Liver (tissue), 9 donors: Measurements from ENCODE around the gene IQUB. TPM values are rescaled to one million over a fixed set of nuclear protein-coding genes. Genes with fewer than 3 reads are reported as not detected.

Experiments
- DNase-seq: peaks from one replicate; pipeline ENCODE4 v3.0.0-alpha.2; 2017; ENCODE audit warnings: low spot score
- H3K27ac ChIP-seq, 2 donors: one replicate each; pipeline ENCODE4 v1.7.0; 2013; ENCODE audit warnings: inconsistent platforms in 2 of 2, low read length in 2 of 2, control low read depth in 1 of 2, low read depth in 1 of 2, mild to moderate bottlenecking in 1 of 2
- H3K27me3 ChIP-seq, 4 donors: one replicate each; pipeline versions ENCODE4 v1.6.1 to v1.7.0; 2013; ENCODE audit warnings: low read length in 3 of 4, inconsistent platforms in 1 of 4, mild to moderate bottlenecking in 1 of 4, moderate library complexity in 1 of 4; ENCODE audit not compliant: control insufficient read depth in 4 of 4, insufficient read depth in 4 of 4
- H3K36me3 ChIP-seq, 4 donors: one replicate each; pipeline versions ENCODE4 v1.6.1 to v1.7.0; 2013; ENCODE audit warnings: low read length in 3 of 4, mild to moderate bottlenecking in 3 of 4, low read depth in 1 of 4, moderate library complexity in 1 of 4; ENCODE audit not compliant: control insufficient read depth in 4 of 4, insufficient read depth in 3 of 4
- H3K4me1 ChIP-seq, 4 donors: one replicate each; pipeline versions ENCODE4 v1.6.1 to v1.7.0; 2013; ENCODE audit warnings: low read length in 3 of 4, mild to moderate bottlenecking in 3 of 4, moderate library complexity in 1 of 4; ENCODE audit not compliant: control insufficient read depth in 4 of 4, insufficient read depth in 4 of 4
- H3K4me3 ChIP-seq, 3 donors: one replicate each; pipeline versions ENCODE4 v1.6.1 to v1.7.0; 2013; ENCODE audit warnings: low read length in 3 of 3, control low read depth in 1 of 3, low read depth in 1 of 3, mild to moderate bottlenecking in 1 of 3
- H3K9ac ChIP-seq, 2 donors: one replicate each; pipeline ENCODE4 v1.7.0; 2013; ENCODE audit warnings: low read length in 2 of 2, mild to moderate bottlenecking in 2 of 2, moderate library complexity in 2 of 2, control low read depth in 1 of 2, low read depth in 1 of 2
- H3K9me3 ChIP-seq, 4 donors: one replicate each; pipeline versions ENCODE4 v1.6.1 to v1.7.0; 2013; ENCODE audit warnings: low read length in 3 of 4; ENCODE audit not compliant: control insufficient read depth in 4 of 4
- EGR1 ChIP-seq, 2 donors: IDR thresholded peaks; 2 replicates each; pipeline ENCODE4 v1.6.1; 2016 to 2018; ENCODE audit warnings: antibody characterized with exemption in 2 of 2, low read depth in 2 of 2
- FOXA1 ChIP-seq: IDR thresholded peaks from 2 replicates; pipeline ENCODE4 v1.6.1; 2016; ENCODE audit warnings: antibody characterized with exemption
- GABPA ChIP-seq, 2 donors: IDR thresholded peaks in 1 of 2; conservative IDR thresholded peaks in 1 of 2; 2 replicates each; pipeline ENCODE4 v1.6.1; 2016; ENCODE audit warnings: antibody characterized with exemption in 2 of 2, mild to moderate bottlenecking in 1 of 2, moderate library complexity in 1 of 2
- HNF4A ChIP-seq, 2 donors: conservative IDR thresholded peaks; 2 replicates each; pipeline ENCODE4 v1.6.1; 2016; ENCODE audit warnings: antibody characterized with exemption in 2 of 2, mild to moderate bottlenecking in 2 of 2
- JUND ChIP-seq, 2 donors: IDR thresholded peaks; 2 replicates each; pipeline ENCODE4 v1.6.1; 2016; ENCODE audit warnings: antibody characterized with exemption in 2 of 2
- NR2F2 ChIP-seq: IDR thresholded peaks from 2 replicates; pipeline ENCODE4 v1.6.1; 2016; ENCODE audit warnings: antibody characterized with exemption
- RAD21 ChIP-seq, 2 donors: IDR thresholded peaks; 2 replicates each; pipeline ENCODE4 v1.6.1; 2016; ENCODE audit warnings: antibody characterized with exemption in 2 of 2, mild to moderate bottlenecking in 2 of 2
- SP1 ChIP-seq: IDR thresholded peaks from 2 replicates; pipeline ENCODE4 v1.6.1; 2018; ENCODE audit warnings: antibody characterized with exemption, mild to moderate bottlenecking
- TAF1 ChIP-seq: conservative IDR thresholded peaks from 2 replicates; pipeline ENCODE4 v1.6.1; 2016; ENCODE audit warnings: antibody characterized with exemption, mild to moderate bottlenecking
- YY1 ChIP-seq: IDR thresholded peaks from 2 replicates; pipeline ENCODE4 v1.6.1; 2016; ENCODE audit warnings: antibody characterized with exemption, mild to moderate bottlenecking
- WGBS: extraction: QIAGEN DNeasy Blood & Tissue Kit; methylation state at CpG from one replicate; pipeline ENCODE4 v1.1.7; 2013; 5-methylcytosine and 5-hydroxymethylcytosine counted together
- polyA plus RNA-seq, 2 donors: library from polyadenylated mRNA; stranded (reverse) in 1 of 2; unstranded in 1 of 2; fragments of 200-250 nt in 1 of 2; fragments of >200 nt in 1 of 2; fragmentation: Nextera tagmentation in 1 of 2; extraction: Ambion mirVana in 1 of 2; gene quantifications; one replicate each; pipeline versions ENCODE4 v1.2.1 to v1.2.3, GENCODE V29; 2013 to 2015
- total RNA-seq, 2 donors: library from RNA; depleted of rRNA; stranded (reverse); fragments of >200 nt; gene quantifications; one replicate each; pipeline ENCODE4 v1.2.3, GENCODE V29; 2014
- TF ChIP-seq, protein P1 (sequence below): IDR thresholded peaks from 2 replicates; pipeline ENCODE4 v1.6.1; 2016; ENCODE audit warnings: antibody characterized with exemption
- TF ChIP-seq, protein P2 (sequence below): IDR thresholded peaks from 2 replicates; pipeline ENCODE4 v1.6.1; 2016; ENCODE audit warnings: antibody characterized with exemption
- TF ChIP-seq, protein P3 (sequence below): IDR thresholded peaks from 2 replicates; pipeline ENCODE4 v1.6.1; 2016; ENCODE audit warnings: antibody characterized with exemption, mild to moderate bottlenecking
- TF ChIP-seq, protein P4 (sequence below): IDR thresholded peaks from 2 replicates; pipeline ENCODE4 v1.6.1; 2016; ENCODE audit warnings: antibody characterized with exemption
- TF ChIP-seq, protein P5 (sequence below): fragments of 150-350 bp; IDR thresholded peaks from 2 replicates; pipeline ENCODE4 v1.5.1; 2017; ENCODE audit warnings: improper control_type of control experiment, low read depth, low read length; ENCODE audit not compliant: missing input control
- donor health status: healthy.
- donor health status: healthy.
- donor health status: healthy.
- donor health status: healthy.
- donor health status: healthy.

The IQUB gene
- total and polyA plus RNA-seq, 4 donors = 0.03 to 0.25 (median 0.09) TPM

DNA sequence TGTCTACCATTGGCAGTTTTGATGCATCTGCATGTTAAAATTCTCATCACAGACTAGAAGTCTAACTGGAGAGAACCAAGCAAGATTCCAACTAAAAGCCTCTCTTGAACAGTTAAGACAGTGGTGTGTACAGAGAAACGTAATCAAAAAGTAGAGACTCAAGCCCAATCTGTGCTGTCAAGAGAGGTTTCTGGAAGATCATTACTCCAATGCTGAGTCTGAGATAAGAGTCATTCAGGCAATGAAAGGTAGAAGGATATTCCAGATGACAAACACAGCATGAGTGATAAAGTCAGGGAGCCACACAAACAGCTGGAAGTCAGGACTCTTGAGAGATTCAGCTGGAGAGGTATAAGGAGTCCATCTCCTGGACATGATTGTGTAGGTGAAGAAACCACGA is 48.7 kb downstream of the IQUB start:
- H3K36me3 ChIP-seq = no peaks in the 10 kb centered on the region
- H3K27me3 ChIP-seq = no peaks in the 10 kb centered on the region
- no peaks in the 10 kb centered on the region for H3K9me3 ChIP-seq
- H3K27ac ChIP-seq = no peak overlapping the region
- DNase-seq = no peak
- WGBS = 70% methylated on average over 2 of the region's 2 CpGs
- no peak overlapping the region for H3K9ac ChIP-seq
- no peaks in the 10 kb centered on the region for H3K4me1 ChIP-seq
- no peak for TF ChIP-seq FOXA1
- TF ChIP-seq, protein P1, sequence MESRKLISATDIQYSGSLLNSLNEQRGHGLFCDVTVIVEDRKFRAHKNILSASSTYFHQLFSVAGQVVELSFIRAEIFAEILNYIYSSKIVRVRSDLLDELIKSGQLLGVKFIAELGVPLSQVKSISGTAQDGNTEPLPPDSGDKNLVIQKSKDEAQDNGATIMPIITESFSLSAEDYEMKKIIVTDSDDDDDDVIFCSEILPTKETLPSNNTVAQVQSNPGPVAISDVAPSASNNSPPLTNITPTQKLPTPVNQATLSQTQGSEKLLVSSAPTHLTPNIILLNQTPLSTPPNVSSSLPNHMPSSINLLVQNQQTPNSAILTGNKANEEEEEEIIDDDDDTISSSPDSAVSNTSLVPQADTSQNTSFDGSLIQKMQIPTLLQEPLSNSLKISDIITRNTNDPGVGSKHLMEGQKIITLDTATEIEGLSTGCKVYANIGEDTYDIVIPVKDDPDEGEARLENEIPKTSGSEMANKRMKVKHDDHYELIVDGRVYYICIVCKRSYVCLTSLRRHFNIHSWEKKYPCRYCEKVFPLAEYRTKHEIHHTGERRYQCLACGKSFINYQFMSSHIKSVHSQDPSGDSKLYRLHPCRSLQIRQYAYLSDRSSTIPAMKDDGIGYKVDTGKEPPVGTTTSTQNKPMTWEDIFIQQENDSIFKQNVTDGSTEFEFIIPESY = no peak
- TF ChIP-seq, protein P2, sequence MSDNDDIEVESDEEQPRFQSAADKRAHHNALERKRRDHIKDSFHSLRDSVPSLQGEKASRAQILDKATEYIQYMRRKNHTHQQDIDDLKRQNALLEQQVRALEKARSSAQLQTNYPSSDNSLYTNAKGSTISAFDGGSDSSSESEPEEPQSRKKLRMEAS = no peak
- TF ChIP-seq, protein P3, sequence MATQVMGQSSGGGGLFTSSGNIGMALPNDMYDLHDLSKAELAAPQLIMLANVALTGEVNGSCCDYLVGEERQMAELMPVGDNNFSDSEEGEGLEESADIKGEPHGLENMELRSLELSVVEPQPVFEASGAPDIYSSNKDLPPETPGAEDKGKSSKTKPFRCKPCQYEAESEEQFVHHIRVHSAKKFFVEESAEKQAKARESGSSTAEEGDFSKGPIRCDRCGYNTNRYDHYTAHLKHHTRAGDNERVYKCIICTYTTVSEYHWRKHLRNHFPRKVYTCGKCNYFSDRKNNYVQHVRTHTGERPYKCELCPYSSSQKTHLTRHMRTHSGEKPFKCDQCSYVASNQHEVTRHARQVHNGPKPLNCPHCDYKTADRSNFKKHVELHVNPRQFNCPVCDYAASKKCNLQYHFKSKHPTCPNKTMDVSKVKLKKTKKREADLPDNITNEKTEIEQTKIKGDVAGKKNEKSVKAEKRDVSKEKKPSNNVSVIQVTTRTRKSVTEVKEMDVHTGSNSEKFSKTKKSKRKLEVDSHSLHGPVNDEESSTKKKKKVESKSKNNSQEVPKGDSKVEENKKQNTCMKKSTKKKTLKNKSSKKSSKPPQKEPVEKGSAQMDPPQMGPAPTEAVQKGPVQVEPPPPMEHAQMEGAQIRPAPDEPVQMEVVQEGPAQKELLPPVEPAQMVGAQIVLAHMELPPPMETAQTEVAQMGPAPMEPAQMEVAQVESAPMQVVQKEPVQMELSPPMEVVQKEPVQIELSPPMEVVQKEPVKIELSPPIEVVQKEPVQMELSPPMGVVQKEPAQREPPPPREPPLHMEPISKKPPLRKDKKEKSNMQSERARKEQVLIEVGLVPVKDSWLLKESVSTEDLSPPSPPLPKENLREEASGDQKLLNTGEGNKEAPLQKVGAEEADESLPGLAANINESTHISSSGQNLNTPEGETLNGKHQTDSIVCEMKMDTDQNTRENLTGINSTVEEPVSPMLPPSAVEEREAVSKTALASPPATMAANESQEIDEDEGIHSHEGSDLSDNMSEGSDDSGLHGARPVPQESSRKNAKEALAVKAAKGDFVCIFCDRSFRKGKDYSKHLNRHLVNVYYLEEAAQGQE = no peak
- TF ChIP-seq, protein P4, sequence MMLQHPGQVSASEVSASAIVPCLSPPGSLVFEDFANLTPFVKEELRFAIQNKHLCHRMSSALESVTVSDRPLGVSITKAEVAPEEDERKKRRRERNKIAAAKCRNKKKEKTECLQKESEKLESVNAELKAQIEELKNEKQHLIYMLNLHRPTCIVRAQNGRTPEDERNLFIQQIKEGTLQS = no peak
- no peak for TF ChIP-seq SP1
- TF ChIP-seq, protein P5, sequence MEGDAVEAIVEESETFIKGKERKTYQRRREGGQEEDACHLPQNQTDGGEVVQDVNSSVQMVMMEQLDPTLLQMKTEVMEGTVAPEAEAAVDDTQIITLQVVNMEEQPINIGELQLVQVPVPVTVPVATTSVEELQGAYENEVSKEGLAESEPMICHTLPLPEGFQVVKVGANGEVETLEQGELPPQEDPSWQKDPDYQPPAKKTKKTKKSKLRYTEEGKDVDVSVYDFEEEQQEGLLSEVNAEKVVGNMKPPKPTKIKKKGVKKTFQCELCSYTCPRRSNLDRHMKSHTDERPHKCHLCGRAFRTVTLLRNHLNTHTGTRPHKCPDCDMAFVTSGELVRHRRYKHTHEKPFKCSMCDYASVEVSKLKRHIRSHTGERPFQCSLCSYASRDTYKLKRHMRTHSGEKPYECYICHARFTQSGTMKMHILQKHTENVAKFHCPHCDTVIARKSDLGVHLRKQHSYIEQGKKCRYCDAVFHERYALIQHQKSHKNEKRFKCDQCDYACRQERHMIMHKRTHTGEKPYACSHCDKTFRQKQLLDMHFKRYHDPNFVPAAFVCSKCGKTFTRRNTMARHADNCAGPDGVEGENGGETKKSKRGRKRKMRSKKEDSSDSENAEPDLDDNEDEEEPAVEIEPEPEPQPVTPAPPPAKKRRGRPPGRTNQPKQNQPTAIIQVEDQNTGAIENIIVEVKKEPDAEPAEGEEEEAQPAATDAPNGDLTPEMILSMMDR = no peak
- no peak for TF ChIP-seq HNF4A (conservative IDR thresholded peaks at IDR 0.05)
- TF ChIP-seq YY1 = no peak
- H3K4me3 ChIP-seq = no peak overlapping the region

DNA sequence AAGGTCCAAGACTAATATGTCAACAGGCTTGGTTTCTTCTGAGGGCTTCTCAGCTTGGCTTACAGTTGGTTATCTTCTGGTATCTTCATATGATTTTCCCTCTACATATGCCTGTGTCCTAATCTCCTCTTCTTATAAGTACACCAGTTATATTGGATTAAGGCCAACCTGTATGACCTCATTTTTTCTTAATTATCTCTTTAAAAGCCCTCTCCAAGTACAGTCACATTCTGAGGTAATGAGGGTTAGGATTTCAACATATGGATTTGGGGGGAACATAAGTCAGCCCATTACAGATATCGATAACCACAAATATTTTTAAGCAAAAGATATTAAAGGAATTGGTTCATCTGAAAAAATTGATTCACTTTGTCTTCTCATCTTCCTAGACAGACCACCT is 49.2 kb downstream of the IQUB start:
- no peak overlapping the region for H3K4me3 ChIP-seq
- H3K4me1 ChIP-seq = no peaks in the 10 kb centered on the region
- H3K9ac ChIP-seq = no peak overlapping the region
- no peaks in the 10 kb centered on the region for H3K36me3 ChIP-seq
- H3K9me3 ChIP-seq = no peaks in the 10 kb centered on the region
- DNase-seq = no peak
- no peak overlapping the region for H3K27ac ChIP-seq
- WGBS = 83% methylated on average over 1 of the region's 1 CpG
- no peaks in the 10 kb centered on the region for H3K27me3 ChIP-seq
- TF ChIP-seq, protein P1 = no peak
- no peak for TF ChIP-seq FOXA1
- no peak for TF ChIP-seq JUND (IDR thresholded peaks at IDR 0.05)
- no peak for TF ChIP-seq GABPA (IDR thresholded peaks at IDR 0.05 in 1 of 2, conservative IDR thresholded peaks at IDR 0.05 in 1 of 2)
- TF ChIP-seq TAF1 = no peak
- TF ChIP-seq, protein P5 = no peak
- TF ChIP-seq, protein P2 = no peak
- TF ChIP-seq EGR1 (IDR thresholded peaks at IDR 0.05; ENCODE audit: low read depth in 2 of 2) = no peak
- no peak for TF ChIP-seq NR2F2
- TF ChIP-seq, protein P3 = no peak
- no peak for TF ChIP-seq RAD21 (IDR thresholded peaks at IDR 0.05)
